ENCODE results near the gene USP3. TPM values are rescaled to one million over a fixed set of nuclear protein-coding genes. Genes with fewer than 3 reads are reported as not detected.

Gene USP3
- total and polyA plus RNA-seq, 2 donors (not counting 1 experiment from before 2014, with no cell fraction given): 21.3 to 55.5 TPM

GRCh38 chr15:63582179-63582578 is 77.8 kb downstream of the USP3 start:
- TF ChIP-seq CTCF (conservative IDR thresholded peaks at IDR 0.05 in 1 of 2, IDR thresholded peaks at IDR 0.05 in 1 of 2; ENCODE audit: low read depth in 1 of 2, low read length in 2 of 2) (no peak), EZH2 (IDR thresholded peaks at IDR 0.05; ENCODE audit: low read length, missing control alignments) (no peak)
- peak overlapping the region; percentile 75 for H3K27ac ChIP-seq (ENCODE audit: insufficient read depth, low read length)
- H3K36me3 ChIP-seq (ENCODE audit: control insufficient read depth, insufficient read depth, low read length): no peaks in the 10 kb centered on the region
- no peak overlapping the region for H3K9ac ChIP-seq (ENCODE audit: insufficient read depth, low read length)
- no peaks in the 10 kb centered on the region for H4K20me1 ChIP-seq (ENCODE audit: control insufficient read depth, extremely low read depth, insufficient read depth, low read length)
- peaks cover 10% of the 10 kb centered on the region for H3K4me1 ChIP-seq (ENCODE audit: control insufficient read depth, extremely low read depth, insufficient read depth, low read length)
- no peak overlapping the region for H3K4me2 ChIP-seq (ENCODE audit: extremely low read depth, insufficient read depth, low read length)
- H3K27me3 ChIP-seq (ENCODE audit: control insufficient read depth, insufficient read depth, low read length): no peaks in the 10 kb centered on the region
- no peaks in the 10 kb centered on the region for H3K79me2 ChIP-seq (ENCODE audit: control insufficient read depth, insufficient read depth, low read length)
- H2AFZ ChIP-seq (ENCODE audit: low read length): no peak overlapping the region
- no peak for DNase-seq (ENCODE audit: low read depth in 2 of 2)
- no peak overlapping the region for H3K4me3 ChIP-seq (replicated peaks in 1 of 4; ENCODE audit: control extremely low read depth in 1 of 4, insufficient read depth in 1 of 4, low read depth in 3 of 4, low read length in 4 of 4)
- no peaks in the 10 kb centered on the region for H3K9me3 ChIP-seq (ENCODE audit: control insufficient read depth, insufficient read depth, low read depth, low read length)

DNA sequence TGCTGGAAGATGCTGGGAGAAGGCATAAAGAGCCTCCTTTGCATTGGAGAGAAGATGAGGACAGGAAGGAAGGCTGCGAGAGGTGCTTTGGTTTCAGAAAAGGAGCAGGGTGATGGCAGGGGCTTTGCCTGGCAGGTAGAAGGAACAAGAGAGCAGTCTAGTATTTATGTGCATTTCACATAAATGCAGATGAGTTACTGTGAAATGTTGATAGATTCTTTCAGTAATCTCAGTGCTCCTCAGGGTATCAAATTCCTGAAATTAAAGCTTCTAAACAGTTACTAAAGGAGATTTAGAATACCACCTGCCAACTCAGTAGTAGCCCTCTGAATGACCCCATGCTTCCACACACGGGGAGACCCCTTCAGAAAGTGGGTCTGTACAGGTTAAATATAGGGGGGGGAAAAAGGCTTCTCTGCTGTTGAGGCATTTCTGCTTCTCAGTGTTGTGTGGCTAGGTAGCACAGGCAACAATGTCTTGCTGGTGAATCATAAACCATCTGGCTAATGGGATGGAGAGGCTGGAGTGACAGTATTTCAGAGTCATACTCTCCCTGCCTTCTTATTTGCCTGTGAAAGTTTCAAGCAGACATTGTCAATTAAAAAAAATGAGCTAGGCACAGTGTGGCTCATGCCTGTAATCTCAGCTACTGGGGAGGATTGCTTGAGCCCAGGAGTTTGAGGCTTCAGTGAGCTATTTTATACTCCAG is 78.5 kb downstream of the USP3 start:
- no peak overlapping the region for H2AFZ ChIP-seq (ENCODE audit: low read length)
- TF ChIP-seq CTCF (conservative IDR thresholded peaks at IDR 0.05 in 1 of 2, IDR thresholded peaks at IDR 0.05 in 1 of 2; ENCODE audit: low read depth in 1 of 2, low read length in 2 of 2) (no peak), EZH2 (IDR thresholded peaks at IDR 0.05; ENCODE audit: low read length, missing control alignments) (no peak)

GRCh38 chr15:63586790-63587189 is 82.4 kb downstream of the USP3 start:
- Histone ChIP-seq H3K4me3 (replicated peaks in 1 of 4; ENCODE audit: control extremely low read depth in 1 of 4, insufficient read depth in 1 of 4, low read depth in 3 of 4, low read length in 4 of 4) (no peak overlapping the region), H3K79me2 (ENCODE audit: control insufficient read depth, insufficient read depth, low read length) (no peaks in the 10 kb centered on the region), H3K36me3 (ENCODE audit: control insufficient read depth, insufficient read depth, low read length) (peaks cover 5% of the 10 kb centered on the region), H3K27ac (ENCODE audit: insufficient read depth, low read length) (no peak overlapping the region), H3K9ac (ENCODE audit: insufficient read depth, low read length) (no peak overlapping the region), H3K9me3 (ENCODE audit: control insufficient read depth, insufficient read depth, low read depth, low read length) (no peaks in the 10 kb centered on the region), H3K27me3 (ENCODE audit: control insufficient read depth, insufficient read depth, low read length) (no peaks in the 10 kb centered on the region), H3K4me1 (ENCODE audit: control insufficient read depth, extremely low read depth, insufficient read depth, low read length) (peaks cover 10% of the 10 kb centered on the region), H4K20me1 (ENCODE audit: control insufficient read depth, extremely low read depth, insufficient read depth, low read length) (no peaks in the 10 kb centered on the region), H2AFZ (ENCODE audit: low read length) (no peak overlapping the region), H3K4me2 (ENCODE audit: extremely low read depth, insufficient read depth, low read length) (no peak overlapping the region)
- TF ChIP-seq EZH2 (IDR thresholded peaks at IDR 0.05; ENCODE audit: low read length, missing control alignments) (no peak), CTCF (conservative IDR thresholded peaks at IDR 0.05 in 1 of 2, IDR thresholded peaks at IDR 0.05 in 1 of 2; ENCODE audit: low read depth in 1 of 2, low read length in 2 of 2) (no peak)
- DNase-seq (ENCODE audit: low read depth in 2 of 2): no peak

More for the DNA sequence above, 78.5 kb downstream of the USP3 start:
- Histone ChIP-seq H3K9ac (ENCODE audit: insufficient read depth, low read length) (no peak overlapping the region), H3K27ac (ENCODE audit: insufficient read depth, low read length) (peak overlapping the region; percentile 75), H3K36me3 (ENCODE audit: control insufficient read depth, insufficient read depth, low read length) (no peaks in the 10 kb centered on the region), H3K4me1 (ENCODE audit: control insufficient read depth, extremely low read depth, insufficient read depth, low read length) (peaks cover 10% of the 10 kb centered on the region), H3K4me2 (ENCODE audit: extremely low read depth, insufficient read depth, low read length) (no peak overlapping the region), H3K79me2 (ENCODE audit: control insufficient read depth, insufficient read depth, low read length) (no peaks in the 10 kb centered on the region), H3K9me3 (ENCODE audit: control insufficient read depth, insufficient read depth, low read depth, low read length) (no peaks in the 10 kb centered on the region), H3K4me3 (replicated peaks in 1 of 4; ENCODE audit: control extremely low read depth in 1 of 4, insufficient read depth in 1 of 4, low read depth in 3 of 4, low read length in 4 of 4) (no peak overlapping the region), H4K20me1 (ENCODE audit: control insufficient read depth, extremely low read depth, insufficient read depth, low read length) (no peaks in the 10 kb centered on the region), H3K27me3 (ENCODE audit: control insufficient read depth, insufficient read depth, low read length) (no peaks in the 10 kb centered on the region)
- peak; percentile 47 to 93 for DNase-seq (ENCODE audit: low read depth in 2 of 2)
